ENCODE measurements around the gene LRMDA.

Gene LRMDA

DNA sequence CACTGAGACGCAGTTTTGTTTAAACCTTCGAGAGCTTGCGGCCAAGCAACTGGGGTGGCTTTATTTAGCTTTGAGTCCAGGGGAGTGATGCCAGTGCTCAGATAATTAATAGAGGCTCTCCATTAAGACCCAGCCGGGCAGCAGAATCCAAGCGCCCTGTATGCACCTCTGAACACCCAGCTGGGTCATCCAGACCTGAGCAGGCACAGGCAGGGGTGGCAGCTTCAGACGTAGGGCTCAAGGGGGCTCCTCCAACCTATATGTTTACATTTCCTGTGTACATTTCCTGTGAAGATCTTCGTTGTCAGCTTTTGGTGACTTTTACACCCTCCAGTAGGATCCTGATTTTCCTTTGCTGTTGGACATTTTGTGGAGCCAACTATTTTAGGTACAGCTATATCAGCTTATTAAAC is 719.5 kb downstream of the LRMDA start:
- DNase-seq = no peak

DNA sequence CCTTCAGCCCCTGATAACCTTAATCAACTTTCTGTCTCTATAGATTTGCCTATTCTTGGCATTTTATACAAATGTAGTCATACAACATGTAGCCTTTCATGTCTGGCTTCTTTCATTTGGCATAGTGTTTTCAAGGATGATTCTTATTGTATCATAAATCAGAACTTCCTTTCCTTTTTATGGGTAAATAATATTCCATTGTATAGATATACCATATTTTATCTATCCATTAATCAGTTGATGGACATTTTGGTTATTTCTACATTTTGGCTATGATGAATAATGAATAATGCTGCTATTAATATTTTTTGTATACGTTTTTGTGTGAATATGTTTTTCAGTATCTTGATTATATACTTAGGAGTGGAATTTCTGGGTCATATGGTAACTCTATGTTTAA is 720.8 kb downstream of the LRMDA start:
- no peak for DNase-seq

DNA sequence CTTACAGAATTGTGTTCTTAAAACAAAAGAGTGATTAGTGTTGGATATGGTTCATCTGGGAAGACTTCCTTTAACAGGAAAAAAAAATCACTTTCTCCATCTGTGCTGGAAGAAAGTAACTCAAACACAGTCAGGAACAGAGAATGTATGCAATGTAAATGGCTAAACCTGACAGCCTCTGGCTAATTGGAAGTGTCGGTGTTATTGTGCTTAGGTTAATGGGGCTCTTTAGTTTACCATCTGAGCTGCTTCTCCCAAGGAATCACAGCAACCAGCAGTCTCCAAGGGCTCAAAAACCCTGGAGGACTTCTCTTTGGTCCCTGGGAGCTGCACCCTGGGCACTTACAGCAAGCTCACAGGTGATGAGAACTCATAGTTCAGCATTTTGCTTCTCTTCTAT is 724.5 kb downstream of the LRMDA start:
- no peak for DNase-seq

DNA sequence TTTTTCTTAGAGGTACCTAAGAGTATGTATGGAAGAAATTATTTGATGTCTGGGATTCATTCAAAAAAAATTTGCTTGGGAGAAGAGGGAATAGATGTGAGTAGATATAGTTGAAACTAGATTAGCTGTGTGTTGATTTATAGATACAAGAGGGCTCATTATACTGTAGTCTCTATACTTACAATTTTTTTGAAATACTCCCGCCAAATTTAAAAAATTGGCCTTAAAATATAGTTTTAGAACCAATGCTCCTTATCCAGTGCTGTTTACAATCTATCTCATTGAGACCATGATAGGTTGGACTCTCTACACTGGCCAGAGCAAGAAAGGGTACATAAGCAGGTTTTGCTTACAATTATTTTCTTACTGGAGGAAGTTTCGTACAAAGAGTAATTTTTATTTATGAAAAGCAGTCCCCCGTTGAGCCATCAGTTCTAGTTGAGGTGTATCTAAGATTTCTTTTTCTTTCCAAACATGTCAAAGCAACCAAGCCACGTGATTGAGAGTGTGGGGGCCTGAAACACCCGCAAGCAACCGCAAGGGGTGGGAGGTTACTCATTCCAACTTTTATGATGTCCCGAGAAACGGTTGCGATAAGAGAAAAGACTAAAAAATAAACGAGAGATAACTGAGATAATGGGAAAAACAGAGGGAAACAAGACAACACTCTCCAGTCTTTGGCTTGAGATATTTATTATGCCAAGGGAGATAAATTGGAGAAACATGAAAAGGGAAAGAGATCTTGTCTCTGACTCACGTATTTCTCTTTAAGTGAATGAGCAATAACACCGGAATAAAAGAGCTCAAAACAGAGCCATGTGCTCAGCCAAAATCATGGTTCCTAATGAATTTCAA is 729.2 kb downstream of the LRMDA start:
- DNase-seq = no peak

DNA sequence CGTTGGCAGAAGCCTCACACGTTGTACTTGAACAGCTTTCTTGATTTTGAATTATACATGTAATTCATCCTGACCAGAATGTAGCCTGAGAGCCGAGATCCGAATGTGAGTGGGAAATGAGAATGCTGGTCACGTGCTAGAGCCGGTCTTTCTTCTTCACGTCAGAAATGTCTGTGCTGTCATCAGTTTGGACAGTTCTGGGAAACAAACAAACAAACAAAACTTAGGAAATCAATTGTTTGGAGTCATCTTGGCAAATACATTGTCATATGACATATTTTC is 729.8 kb downstream of the LRMDA start:
- no peak for DNase-seq

DNA sequence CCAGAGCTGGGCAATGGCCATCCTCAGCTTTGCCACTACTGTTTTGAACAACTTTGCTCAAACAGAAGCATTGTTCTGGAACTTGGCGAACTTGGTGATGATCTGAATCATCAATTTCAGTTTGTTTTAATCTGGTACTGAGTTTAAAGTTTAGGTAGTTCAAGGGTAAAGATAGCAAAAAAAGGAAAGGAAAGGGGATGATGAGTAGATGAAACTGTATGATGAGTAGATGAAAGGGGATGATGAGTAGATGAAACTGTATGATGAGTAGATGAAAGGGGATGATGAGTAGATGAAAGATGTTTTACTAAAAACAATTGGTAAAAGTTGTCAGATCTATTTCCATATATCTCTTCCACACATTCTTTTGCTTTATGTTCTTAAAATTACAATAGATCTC is 737.0 kb downstream of the LRMDA start:
- DNase-seq = no peak

DNA sequence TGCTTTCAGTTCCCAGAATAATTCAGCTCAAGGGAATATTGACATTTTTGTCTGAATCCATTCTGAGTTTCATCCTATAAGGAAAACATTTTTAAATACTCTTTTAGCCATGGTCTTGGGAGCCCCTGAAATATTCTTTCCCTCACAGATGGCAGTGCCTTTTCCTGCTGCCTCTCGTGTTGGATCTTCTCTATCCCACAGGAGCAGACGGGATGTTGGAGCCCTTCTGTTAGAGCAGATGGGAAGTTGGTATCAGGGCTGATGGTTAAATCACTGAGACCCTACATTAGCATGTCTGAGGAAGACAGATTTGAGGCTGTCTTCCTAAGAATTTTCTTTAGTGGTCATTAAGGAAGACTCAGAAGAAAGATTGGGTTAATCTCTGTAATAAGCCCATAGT is 737.8 kb downstream of the LRMDA start:
- no peak for DNase-seq

DNA sequence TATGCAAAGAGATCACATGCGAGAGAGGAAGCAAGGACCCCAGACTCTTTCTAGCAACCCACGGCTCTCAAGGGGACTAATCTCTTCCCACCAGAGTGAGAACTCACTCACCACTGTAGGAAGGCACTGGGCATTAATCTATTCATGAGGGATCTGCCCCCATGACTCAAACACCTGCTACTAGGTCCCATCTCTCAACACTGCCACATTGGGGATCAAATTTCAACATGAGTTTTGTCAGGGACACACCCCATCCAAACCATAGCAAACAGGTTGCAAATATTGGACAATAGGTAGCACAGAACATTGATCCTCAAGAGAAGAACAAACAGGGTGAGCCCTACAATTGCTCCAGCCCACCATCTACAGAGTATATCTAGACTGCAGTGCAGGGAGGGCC is 740.6 kb downstream of the LRMDA start:
- no peak for DNase-seq

DNA sequence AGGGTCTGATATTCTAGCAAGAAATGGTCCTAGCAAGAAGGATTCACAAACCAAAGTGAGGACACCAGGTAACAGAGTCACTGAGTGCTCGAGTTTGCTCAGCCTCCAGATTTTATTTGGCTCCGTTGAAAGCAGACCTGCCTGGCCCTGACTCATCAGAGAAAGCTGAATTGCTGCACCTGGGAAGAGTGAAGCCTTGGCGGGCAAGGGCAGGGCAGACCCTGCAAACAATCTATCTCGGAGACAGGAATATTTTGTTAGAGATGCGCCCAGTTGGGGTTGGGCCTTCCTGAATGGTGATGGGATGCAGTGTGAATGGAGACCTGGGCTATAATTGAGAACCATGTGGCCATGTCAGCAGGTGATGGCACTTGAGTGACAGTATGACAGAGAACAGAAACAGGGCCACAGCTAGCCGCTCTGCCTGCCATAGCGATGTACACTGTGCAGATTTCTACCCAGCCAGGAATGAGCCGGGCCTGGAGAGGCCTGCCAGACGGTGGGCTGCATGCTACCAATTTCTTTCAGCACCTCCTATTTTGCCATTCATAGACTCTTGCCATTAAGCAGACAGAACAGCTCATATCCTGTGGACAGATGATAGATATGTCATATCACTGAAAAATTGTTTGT is 744.2 kb downstream of the LRMDA start:
- no peak for DNase-seq

DNA sequence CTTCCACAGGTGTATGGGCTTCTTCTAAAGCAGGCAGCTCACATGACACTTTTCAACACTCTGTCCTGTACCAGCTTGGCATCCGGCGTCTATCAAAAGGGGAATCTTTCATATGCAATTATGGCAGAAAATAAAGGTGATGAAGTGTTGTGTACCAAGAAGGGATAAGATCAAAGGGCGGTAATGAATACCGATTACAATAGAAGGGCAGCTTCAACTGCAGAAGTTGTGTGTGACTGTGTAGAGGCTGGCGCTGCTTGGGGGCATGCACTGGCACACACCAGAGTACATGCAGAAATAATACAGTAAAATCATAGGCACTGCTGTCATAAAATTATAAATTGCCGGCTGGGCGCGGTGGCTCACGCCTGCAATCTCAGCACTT is 744.7 kb downstream of the LRMDA start:
- no peak for DNase-seq

DNA sequence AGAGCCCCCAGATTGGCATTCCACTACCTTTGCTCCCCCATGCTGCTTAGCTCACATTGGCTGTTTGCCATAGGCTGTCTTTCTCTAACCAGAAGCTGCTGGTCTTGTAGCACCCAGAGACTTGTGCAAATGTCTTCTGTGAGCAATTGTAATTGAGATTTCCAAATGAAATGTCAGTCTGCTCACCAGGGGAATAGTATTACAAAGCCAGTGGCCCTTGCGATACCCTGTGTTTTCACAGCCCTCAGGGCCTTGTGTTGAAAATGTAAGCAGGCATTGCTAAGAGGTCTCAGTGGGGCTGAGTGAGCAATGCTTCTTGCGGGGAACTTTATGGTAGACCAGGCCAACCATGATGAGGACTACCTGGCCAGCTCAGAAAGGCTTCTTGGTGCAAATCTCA is 746.5 kb downstream of the LRMDA start:
- no peak for DNase-seq

DNA sequence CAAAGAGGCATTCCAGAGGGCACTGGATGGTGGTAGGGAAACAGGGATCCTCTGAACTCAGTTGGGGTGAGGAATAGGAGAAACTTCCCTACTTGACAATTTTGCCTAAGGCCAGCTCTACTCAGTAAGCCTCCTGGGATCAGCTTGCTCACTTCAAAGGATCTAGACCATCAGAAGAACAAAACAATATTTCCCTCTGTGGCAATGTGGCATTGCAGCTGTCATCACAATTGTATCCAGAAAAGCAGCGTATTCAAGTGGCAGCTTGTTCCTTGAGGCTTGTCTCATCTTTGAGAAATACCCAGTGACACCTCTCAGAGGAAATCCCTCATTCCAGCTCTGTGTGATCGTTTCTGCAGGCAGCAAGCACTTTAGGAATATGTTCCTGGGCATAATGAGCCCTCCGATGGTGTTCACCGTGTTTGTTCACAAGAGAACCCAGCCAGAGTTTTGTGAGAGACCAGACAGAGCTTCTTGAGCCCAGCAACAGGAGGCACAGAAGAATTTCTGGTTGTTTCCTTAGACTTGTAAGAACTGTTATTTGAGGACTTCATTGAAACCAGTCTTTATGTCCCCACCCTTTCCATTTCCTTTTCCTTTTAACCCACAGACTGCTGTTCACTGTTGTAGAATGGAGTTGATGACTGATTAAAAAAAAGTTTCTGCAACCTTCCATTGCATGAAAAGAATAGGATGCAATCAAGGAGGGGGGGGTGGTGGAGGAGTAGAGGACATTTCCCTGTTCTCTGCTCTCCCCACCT is 747.3 kb downstream of the LRMDA start:
- no peak for DNase-seq

DNA sequence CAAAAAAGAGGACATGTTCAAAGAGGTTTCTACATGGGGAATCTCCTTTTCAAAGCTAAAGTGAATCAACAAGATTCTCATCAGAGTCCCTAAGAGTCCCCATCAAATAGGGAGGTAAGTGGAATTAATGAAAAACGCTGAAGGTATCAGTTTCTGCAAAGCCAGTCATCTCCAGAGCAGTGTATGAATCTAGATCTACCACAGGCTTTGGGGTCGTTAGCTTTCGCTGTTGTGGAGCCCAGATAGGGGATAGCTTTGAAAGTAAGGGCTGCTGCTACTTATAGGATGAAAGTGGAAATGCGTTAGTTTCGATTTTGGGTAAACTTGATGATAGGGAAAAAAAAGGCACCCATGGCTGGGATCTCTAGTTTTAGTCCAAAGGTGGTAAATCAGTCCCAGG is 748.4 kb downstream of the LRMDA start:
- DNase-seq = no peak

DNA sequence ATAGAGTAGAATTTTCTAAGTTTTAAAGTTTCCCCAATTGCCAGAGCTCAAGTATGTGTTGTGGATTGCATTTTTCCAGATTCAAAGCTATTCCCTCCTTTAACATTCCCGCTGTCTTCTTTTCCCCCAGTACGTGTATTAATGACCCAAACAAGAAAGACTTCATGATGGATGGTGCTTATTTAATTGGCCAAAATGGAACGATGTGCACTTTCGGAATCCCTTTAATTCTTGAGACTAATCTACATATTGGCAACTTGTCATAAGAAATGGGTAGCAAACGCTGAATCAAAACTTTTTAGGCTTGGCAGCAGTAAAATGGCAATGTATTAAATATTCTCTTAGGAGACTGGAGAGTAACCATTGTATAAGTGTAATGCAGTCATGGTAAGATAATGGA is 753.2 kb downstream of the LRMDA start:
- no peak for DNase-seq

DNA sequence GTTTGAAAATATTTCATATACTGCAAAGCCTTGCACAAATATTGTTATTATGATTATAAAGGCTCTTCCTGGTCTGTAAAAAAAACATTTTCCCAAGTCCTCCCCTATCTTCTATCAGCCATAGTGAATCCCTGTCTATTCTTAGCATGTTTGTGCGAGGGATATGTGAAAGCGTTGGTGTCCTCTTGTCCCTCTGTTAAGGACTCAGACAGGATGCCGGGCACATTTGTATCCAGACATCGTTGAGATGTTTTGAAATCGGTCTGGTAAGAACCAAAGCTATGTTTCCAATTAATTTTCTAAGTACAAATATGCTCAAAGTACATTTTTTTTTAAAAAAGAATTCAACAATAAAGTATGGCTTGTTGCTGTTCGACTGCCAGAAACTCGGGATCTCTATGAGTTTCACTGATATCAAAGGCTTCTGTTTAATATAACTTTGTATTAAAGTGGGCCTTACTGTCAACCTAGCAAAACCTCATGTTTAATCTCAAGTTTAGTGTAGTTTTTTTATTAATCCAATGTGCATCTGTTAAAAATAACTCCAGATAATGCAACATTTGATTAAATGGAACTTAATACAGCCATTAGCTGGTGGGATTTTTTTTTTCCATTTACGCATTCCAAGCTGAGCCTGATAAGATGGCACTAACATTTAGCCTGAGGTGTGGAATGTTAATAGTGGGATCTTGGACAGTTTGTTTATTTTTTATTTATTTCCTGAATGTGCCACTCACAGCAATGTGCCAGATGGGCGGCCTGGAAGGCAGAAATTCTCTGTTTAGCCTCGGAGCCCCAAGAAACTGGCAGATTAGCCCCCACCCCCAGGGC is 754.3 kb downstream of the LRMDA start:
- DNase-seq = no peak

DNA sequence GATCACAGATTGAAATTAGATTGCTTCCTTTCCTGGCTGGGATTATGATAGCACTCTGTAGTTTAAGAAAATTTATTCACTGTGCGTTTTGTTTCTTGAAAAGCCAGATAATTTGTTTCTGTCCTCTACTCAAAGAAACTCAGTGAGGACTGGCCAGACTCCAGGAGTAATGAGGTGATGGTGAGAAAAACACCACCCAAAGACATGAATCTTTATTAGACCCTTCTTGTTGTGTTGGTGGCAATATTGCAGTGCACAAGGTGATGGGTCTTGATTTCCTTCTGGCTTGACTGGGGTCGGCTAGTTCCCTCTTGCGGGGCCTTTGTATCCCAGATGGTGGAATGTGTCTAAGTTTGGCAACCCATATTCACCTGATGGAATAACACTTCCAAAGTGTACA is 756.8 kb downstream of the LRMDA start:
- DNase-seq = no peak

DNA sequence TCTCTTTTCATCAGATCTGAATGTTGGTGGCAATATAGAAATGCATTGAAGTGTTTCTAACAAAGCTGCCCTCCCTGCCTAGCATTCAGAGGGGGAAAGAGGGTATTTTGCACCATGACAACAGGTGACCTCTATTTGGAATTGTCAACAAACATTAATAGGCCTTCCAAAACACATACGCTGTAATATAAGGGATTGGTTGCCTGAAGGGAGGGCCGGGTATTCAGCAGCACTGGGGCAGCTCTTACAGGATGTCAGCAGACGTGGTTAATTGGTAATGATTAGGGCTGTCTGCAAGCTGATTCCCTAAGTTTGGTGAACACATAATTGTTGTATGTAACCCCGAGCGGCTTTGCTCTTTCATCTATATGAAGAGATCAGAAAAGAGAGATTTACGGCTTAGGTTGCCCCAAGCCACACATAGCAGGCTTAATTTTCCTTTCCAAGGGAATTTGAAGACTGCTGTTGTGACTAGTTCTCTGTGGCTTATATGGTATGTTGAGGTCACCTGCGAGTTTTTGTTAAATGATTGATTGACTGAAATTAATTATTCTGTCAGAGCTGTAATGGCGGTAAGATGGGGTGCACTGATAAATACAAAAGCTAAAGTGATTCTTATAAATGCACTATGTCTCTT is 759.3 kb downstream of the LRMDA start:
- DNase-seq = no peak

DNA sequence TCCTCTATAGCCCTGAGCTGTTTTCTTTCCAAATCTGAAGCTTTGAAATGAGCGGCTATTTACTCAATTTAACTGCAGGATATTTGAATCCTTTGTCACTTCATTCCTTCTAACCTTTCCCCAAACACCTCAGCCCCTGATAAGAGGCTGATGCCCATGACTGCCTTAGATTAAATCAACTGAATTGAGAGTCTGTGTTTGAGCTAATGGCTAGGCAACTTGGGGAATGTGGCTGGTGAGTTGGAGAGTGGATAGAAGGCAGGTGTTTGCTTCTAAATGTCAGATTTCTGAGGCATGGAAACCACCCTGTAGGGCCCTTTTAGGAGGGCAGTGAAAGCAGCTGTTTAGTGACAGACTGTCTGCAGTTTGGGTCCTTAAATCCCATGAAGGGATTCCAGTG is 759.9 kb downstream of the LRMDA start:
- DNase-seq = no peak

DNA sequence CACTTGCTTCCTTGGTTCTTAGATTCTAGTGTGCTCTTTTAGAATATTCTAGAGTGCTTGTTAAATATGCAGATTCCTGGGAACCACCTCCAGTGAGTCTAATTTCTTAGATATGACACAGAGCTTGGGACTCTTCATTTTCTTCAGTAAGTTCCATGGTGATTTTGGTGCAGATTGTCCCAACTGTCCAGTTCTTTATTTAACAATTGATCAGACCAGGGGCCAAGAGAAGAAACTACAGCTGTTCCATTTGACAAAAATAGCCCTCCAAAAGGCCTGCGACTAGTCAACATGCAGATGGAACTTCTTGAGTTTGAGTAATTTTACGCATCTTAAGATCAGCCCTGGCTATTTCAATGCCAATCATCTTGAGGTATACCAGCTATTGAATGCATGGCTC is 760.7 kb downstream of the LRMDA start:
- DNase-seq = no peak

DNA sequence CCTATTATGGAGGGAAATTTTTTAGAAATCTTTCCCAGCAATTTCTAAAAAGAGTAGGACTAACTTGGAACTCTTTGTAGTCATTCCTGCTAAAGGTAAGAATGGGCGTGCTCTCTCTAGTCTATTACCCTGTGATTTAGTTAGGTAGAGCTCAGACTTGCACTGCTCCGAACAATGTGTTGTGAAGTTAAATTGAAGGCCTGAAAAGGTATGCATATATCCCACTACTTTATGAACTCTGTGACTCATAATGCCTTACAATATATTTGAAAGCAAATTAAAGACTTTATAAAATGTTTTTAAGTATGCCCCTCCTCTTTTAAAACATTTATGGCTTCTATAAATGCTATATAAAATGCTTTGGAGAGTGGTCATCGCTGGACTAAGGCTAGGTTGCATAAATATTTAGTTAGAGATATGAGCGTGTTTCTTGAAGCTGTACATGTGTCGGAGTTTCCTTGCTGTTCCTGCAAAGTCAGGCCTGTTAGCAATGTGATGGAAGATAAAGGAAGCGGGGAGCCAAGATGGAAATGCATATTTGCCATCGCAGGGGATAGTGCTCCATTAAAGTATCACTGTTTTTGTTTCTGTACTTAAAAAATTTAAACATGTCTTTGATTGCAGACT is 761.4 kb downstream of the LRMDA start:
- no peak for DNase-seq

DNA sequence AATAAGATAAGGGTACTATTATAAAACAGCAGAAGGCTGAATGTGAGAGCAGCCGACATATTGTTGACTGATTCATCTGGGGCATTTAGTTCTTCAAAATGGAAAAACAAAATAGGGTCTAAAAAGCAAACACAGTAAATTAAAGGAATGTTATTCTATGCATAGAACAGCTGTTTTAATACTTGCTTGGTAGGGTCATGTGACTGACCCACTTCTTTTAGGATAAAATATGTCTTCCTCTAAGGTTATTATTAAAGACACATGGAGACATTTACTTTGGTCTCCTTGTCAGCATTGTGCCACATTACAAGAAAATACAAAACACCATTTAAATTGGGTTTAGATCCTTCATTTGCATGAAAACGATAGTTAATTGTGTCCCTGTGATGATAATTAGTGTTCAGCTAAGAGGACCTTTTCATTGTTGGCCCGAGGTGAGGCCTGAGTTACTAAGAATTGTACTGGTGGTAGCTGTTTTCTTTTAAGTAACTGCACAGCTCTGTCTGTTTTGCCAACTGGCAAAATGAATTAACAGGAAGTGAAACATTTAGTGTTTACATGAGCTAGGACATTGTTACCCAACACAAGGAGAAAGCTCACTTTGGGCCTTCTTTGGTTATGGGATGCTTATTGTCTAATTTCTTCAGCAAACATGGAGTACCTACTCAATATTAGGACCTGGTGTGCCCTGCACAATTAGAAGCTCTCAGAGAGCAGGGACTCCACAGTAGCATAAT is 764.4 kb downstream of the LRMDA start:
- DNase-seq = peak; percentile 3

DNA sequence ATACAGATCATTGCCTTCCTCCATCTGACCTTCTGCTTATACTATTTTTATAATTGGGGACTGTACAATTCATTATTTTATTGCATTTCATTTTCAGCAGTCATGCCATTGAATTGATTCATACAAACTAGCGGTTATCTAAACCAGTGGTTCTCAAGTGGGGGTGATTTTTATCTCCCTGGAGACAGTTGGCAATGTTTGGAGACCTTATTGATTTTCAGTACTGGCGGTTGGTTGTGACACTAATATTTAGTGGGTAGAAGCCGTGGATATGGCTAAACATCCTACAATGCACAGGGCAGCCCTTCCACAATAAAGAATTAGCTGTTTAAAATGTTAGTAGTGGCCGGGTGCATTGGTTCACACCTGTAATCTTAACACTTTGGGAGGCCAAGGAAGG is 765.9 kb downstream of the LRMDA start:
- DNase-seq = no peak

Measured in hematopoietic multipotent progenitor cell treated with erythropoietin and hydrocortisone succinate and interleukin-3 and kit ligand, for 4 days (in vitro differentiated cells).